ACC112 (cell line): ENCODE data around the gene RNF7.
A peak's percentile ranks its signal among the peaks of the same experiment; 100 is the strongest.

Experiments used
- H2AFZ ChIP-seq: fragments of 200-600 bp; sonication (generic); one replicate; pipeline ENCODE4 v1.6.0; 2017; ENCODE audit warnings: antibody characterized with exemption, low read length; ENCODE audit not compliant: unreplicated experiment
- H3K27ac ChIP-seq: fragments of 200-600 bp; sonication (generic); 2 replicates; pipeline ENCODE4 v1.5.1; 2014; ENCODE audit warnings: low read depth, mild to moderate bottlenecking, antibody characterized with exemption, low read length, moderate library complexity
- H3K27me3 ChIP-seq: fragments of 200-600 bp; sonication (generic); 2 replicates; pipeline ENCODE4 v1.6.1; 2014; ENCODE audit warnings: mild to moderate bottlenecking, antibody characterized with exemption, low read length, moderate library complexity, mixed read lengths; ENCODE audit not compliant: insufficient read depth
- H3K36me3 ChIP-seq: fragments of 200-600 bp; sonication (generic); 2 replicates; pipeline ENCODE4 v1.6.1; 2016; ENCODE audit warnings: mild to moderate bottlenecking, antibody characterized with exemption, low read length, moderate library complexity, mixed read lengths; ENCODE audit not compliant: insufficient read depth
- H3K4me1 ChIP-seq: fragments of 200-600 bp; sonication (generic); one replicate; pipeline ENCODE4 v1.6.1; 2016; ENCODE audit warnings: low read length, mixed read lengths; ENCODE audit not compliant: insufficient read depth, unreplicated experiment, control insufficient read depth
- H3K4me3 ChIP-seq: fragments of 200-600 bp; sonication (generic); 2 replicates; pipeline ENCODE4 v1.5.1; 2014; ENCODE audit warnings: mild to moderate bottlenecking, low read depth, low read length
- H3K79me2 ChIP-seq: fragments of 200-600 bp; sonication (generic); one replicate; pipeline ENCODE4 v1.6.0; 2016; ENCODE audit warnings: low read length; ENCODE audit not compliant: control insufficient read depth, unreplicated experiment, insufficient read depth

RNF7 gene

GRCh38 chr3:141710121-141710520 is 28.0 kb upstream of the RNF7 start:
- Histone ChIP-seq H3K36me3 (no peaks in the 10 kb centered on the region; the same call in 1 of the 2 replicates), H2AFZ (peak overlapping the region; percentile 80), H3K4me1 (peaks cover 30% of the 10 kb centered on the region), H3K79me2 (no peaks in the 10 kb centered on the region), H3K27me3 (no peaks in the 10 kb centered on the region), H3K27ac (peak overlapping the region; percentile 88), H3K4me3 (no peak overlapping the region)

- peak overlapping the region; percentile 19; the same call in 1 of the 2 replicates for H3K4me3 ChIP-seq
- peak overlapping the region; percentile 88 for H3K27ac ChIP-seq
- H3K27me3 ChIP-seq, result no peaks in the 10 kb centered on the region
- peaks cover 30% of the 10 kb centered on the region for H3K4me1 ChIP-seq
- H3K36me3 ChIP-seq, result no peaks in the 10 kb centered on the region; the same call in 1 of the 2 replicates
- no peaks in the 10 kb centered on the region for H3K79me2 ChIP-seq
- H2AFZ ChIP-seq, result peak overlapping the region; percentile 80
Measured at GRCh38 chr3:141710888-141711616, 27.0 kb upstream of the RNF7 start.

- H3K4me3 ChIP-seq, result no peak overlapping the region
- H3K79me2 ChIP-seq, result no peaks in the 10 kb centered on the region
- no peaks in the 10 kb centered on the region for H3K27me3 ChIP-seq
- H2AFZ ChIP-seq, result no peak overlapping the region
- H3K4me1 ChIP-seq, result peaks cover 18% of the 10 kb centered on the region
- H3K27ac ChIP-seq, result no peak overlapping the region
- H3K36me3 ChIP-seq, result no peaks in the 10 kb centered on the region; the same call in 1 of the 2 replicates
Measured at GRCh38 chr3:141714671-141715070, 23.4 kb upstream of the RNF7 start.

GRCh38 chr3:141722081-141722480 is 16.0 kb upstream of the RNF7 start:
- H3K4me3 ChIP-seq, result no peak overlapping the region
- H3K4me1 ChIP-seq, result no peaks in the 10 kb centered on the region
- no peaks in the 10 kb centered on the region for H3K27me3 ChIP-seq
- H2AFZ ChIP-seq, result no peak overlapping the region
- H3K79me2 ChIP-seq, result no peaks in the 10 kb centered on the region
- H3K27ac ChIP-seq, result no peak overlapping the region
- H3K36me3 ChIP-seq, result no peaks in the 10 kb centered on the region

- no peak overlapping the region for H3K4me3 ChIP-seq
- no peaks in the 10 kb centered on the region for H3K27me3 ChIP-seq
- no peaks in the 10 kb centered on the region for H3K4me1 ChIP-seq
- H3K27ac ChIP-seq, result no peak overlapping the region
- H3K79me2 ChIP-seq, result no peaks in the 10 kb centered on the region
- no peaks in the 10 kb centered on the region for H3K36me3 ChIP-seq
- no peak overlapping the region for H2AFZ ChIP-seq
Measured at GRCh38 chr3:141722648-141723047, 15.4 kb upstream of the RNF7 start.

GRCh38 chr3:141723255-141723654 is 14.8 kb upstream of the RNF7 start:
- Histone ChIP-seq H3K27me3 (no peaks in the 10 kb centered on the region), H2AFZ (no peak overlapping the region), H3K79me2 (no peaks in the 10 kb centered on the region), H3K36me3 (no peaks in the 10 kb centered on the region), H3K4me3 (no peak overlapping the region), H3K27ac (no peak overlapping the region), H3K4me1 (no peaks in the 10 kb centered on the region)

GRCh38 chr3:141724186-141724585 is 13.9 kb upstream of the RNF7 start:
- Histone ChIP-seq H3K27me3 (no peaks in the 10 kb centered on the region), H3K4me3 (no peak overlapping the region), H3K36me3 (no peaks in the 10 kb centered on the region), H3K79me2 (no peaks in the 10 kb centered on the region), H3K4me1 (no peaks in the 10 kb centered on the region), H2AFZ (no peak overlapping the region), H3K27ac (no peak overlapping the region)

GRCh38 chr3:141725036-141725435 is 13.1 kb upstream of the RNF7 start:
- H3K4me3 ChIP-seq, result no peak overlapping the region
- H3K4me1 ChIP-seq, result no peaks in the 10 kb centered on the region
- no peaks in the 10 kb centered on the region for H3K36me3 ChIP-seq
- H2AFZ ChIP-seq, result no peak overlapping the region
- no peak overlapping the region for H3K27ac ChIP-seq
- no peaks in the 10 kb centered on the region for H3K79me2 ChIP-seq
- H3K27me3 ChIP-seq, result no peaks in the 10 kb centered on the region

GRCh38 chr3:141726483-141726882 is 11.6 kb upstream of the RNF7 start:
- Histone ChIP-seq H2AFZ (no peak overlapping the region), H3K4me3 (no peak overlapping the region), H3K79me2 (no peaks in the 10 kb centered on the region), H3K27me3 (no peaks in the 10 kb centered on the region), H3K27ac (no peak overlapping the region), H3K4me1 (no peaks in the 10 kb centered on the region), H3K36me3 (no peaks in the 10 kb centered on the region)

- H2AFZ ChIP-seq, result no peak overlapping the region
- H3K36me3 ChIP-seq, result no peaks in the 10 kb centered on the region
Measured at GRCh38 chr3:141728355-141728892, 9.7 kb upstream of the RNF7 start.

GRCh38 chr3:141729240-141729639 is 8.9 kb upstream of the RNF7 start:
- Histone ChIP-seq H3K4me3 (no peak overlapping the region), H3K36me3 (no peaks in the 10 kb centered on the region), H3K79me2 (no peaks in the 10 kb centered on the region), H3K27ac (no peak overlapping the region), H3K4me1 (no peaks in the 10 kb centered on the region), H3K27me3 (no peaks in the 10 kb centered on the region), H2AFZ (no peak overlapping the region)

More at GRCh38 chr3:141728355-141728892, 9.7 kb upstream of the RNF7 start:
- H3K4me1 ChIP-seq, result no peaks in the 10 kb centered on the region
- H3K27ac ChIP-seq, result no peak overlapping the region
- H3K27me3 ChIP-seq, result no peaks in the 10 kb centered on the region
- no peak overlapping the region for H3K4me3 ChIP-seq
- H3K79me2 ChIP-seq, result no peaks in the 10 kb centered on the region
